C4-2B (cell line): Measurements from ENCODE around the gene CELSR2.
"Not testable (repeated sequence)": the region's sequence is repeated elsewhere in the genome, so short reads cannot be mapped to it uniquely, and the experiment has no call there.

ENCODE experiments used
- H3K27ac ChIP-seq: fragments of 450-650 bp; 2 replicates; pipeline ENCODE4 v1.5.1; 2017
- CTCF ChIP-seq: fragments of 450-650 bp; conservative IDR thresholded peaks from 2 replicates; pipeline ENCODE4 v1.5.1; 2017; ENCODE audit warnings: mild to moderate bottlenecking
- ZFX ChIP-seq: fragments of 450-650 bp; IDR thresholded peaks from 2 replicates; pipeline ENCODE4 v1.6.1; 2017

Gene CELSR2

GRCh38 chr1:109218516-109218915 lies 30.8 kb upstream of the CELSR2 start:
- no peak overlapping the region for H3K27ac ChIP-seq
- no peak for TF ChIP-seq ZFX
- no peak for TF ChIP-seq CTCF

GRCh38 chr1:109221201-109221600 lies 28.1 kb upstream of the CELSR2 start:
- H3K27ac ChIP-seq: not testable (repeated sequence)

DNA sequence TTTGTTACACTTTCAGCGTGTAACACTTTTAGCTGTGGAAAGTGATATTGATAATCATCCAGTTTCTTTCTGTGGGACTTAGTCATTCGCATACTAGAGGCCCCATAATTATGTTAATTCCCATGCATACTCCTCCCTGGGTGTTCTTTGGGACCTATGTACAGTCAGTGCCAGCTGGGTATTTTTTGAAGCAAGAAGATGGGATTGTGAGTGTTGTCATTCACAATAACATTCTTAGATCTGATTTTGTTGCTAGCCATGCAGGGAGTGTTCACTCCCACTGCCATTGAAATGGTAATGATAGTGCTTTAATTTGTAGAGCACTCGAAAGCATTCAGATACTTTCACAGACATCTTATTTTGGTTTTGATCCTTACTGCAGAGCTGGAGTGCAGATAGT lies 24.0 kb upstream of the CELSR2 start:
- H3K27ac ChIP-seq: no peak overlapping the region
- no peak for TF ChIP-seq ZFX
- no peak for TF ChIP-seq CTCF

- H3K27ac ChIP-seq: no peak overlapping the region
- TF ChIP-seq CTCF (no peak), ZFX (no peak)
These were observed 23.5 kb upstream of the CELSR2 start for GRCh38 chr1:109225711-109226445.

- TF ChIP-seq CTCF (no peak), ZFX (no peak)
- H3K27ac ChIP-seq: no peak overlapping the region
These were observed 21.2 kb upstream of the CELSR2 start for GRCh38 chr1:109228167-109228566.

GRCh38 chr1:109229531-109230127 lies 19.7 kb upstream of the CELSR2 start:
- no peak for TF ChIP-seq ZFX
- no peak for TF ChIP-seq CTCF
- H3K27ac ChIP-seq: no peak overlapping the region

DNA sequence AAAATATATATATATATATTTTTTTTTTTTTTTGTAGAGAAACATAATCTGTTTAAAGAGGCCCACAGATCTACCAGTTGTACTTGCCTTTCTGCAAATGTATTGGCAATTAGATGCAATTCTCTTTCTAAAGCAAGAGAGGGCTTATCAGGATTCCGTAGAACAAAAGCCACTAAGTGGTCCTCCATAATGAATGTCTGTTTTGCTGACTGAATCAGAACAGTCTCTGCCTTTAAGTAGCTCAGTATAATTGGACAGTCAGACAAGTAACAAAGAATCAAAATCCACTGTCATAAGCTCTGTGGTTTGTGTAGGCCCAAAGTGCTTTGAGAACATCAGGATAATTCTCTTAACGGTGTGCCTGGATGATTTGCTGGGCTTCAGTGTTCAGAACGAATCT lies 18.3 kb upstream of the CELSR2 start:
- TF ChIP-seq ZFX (no peak), CTCF (no peak)
- H3K27ac ChIP-seq: no peak overlapping the region

DNA sequence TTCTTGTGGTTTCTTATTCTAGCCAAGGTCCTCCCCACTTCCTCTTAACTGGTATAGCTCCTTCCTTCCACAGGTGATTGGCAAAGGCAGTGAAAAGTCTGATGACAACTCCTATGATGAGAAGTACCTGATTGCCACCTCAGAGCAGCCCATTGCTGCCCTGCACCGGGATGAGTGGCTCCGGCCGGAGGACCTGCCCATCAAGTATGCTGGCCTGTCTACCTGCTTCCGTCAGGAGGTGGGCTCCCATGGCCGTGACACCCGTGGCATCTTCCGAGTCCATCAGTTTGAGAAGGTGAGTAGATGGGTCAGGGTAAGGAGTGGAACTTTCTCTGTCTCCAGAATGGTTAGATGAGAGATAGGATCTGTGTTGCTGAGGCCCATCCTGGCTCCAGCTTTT lies 14.2 kb upstream of the CELSR2 start:
- TF ChIP-seq CTCF (no peak), ZFX (no peak)
- no peak overlapping the region for H3K27ac ChIP-seq
